ENCODE results near the gene PASK. TPM values are rescaled to one million over a fixed set of nuclear protein-coding genes. Genes with fewer than 3 reads are reported as not detected.

PASK gene
- total RNA-seq, 4 donors from 2014 or later, result 1.6 to 6.5 (median 4.4) TPM

DNA sequence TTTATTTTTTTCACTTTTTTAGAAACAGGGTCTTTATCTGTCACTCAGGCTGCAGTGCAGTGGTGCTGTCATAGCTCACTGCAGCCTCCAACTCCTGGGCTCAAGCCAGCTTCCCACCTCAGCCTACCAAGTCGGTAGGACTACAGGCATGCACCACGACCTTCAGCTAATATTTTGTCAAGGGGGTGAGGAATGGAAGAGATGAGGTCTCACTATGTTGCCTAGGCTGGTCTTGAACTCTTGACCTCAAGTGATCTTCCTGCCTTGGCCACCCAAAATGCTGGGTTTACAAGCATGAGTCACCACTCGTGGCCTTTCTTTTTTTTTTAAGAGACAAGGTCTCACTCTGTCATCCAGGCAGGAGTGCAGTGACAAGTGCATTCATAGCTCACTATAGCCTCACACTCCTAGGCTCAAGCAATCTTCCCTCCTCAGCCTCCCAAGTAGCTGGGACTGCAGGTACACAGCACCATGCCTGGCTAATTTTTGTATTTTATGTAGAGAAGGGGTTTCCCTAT lies 14.4 kb upstream of the PASK start:
- peaks cover 0 to 86% of the 10 kb centered on the region in 2 donors for H3K36me3 ChIP-seq
- TF ChIP-seq POLR2AphosphoS5 (IDR thresholded peaks at IDR 0.05) (no peak), EP300 (IDR thresholded peaks at IDR 0.05) (no peak), CTCF (IDR thresholded peaks at IDR 0.05) (no peak), POLR2A (IDR thresholded peaks at IDR 0.05) (no peak)
- ATAC-seq, result no peak
- H3K4me1 ChIP-seq, result peaks cover 5 to 18% (median 12%) of the 10 kb centered on the region in 3 donors
- no peak overlapping the region for H3K27ac ChIP-seq
- no peak overlapping the region for H3K4me3 ChIP-seq
- WGBS, 2 donors (ENCODE audit: low coverage in 1 of 2), result 55 to 67% methylated on average over 2 to 3 of the region's 3 CpGs
- no peaks in the 10 kb centered on the region for H3K9me3 ChIP-seq
- no peaks in the 10 kb centered on the region for H3K27me3 ChIP-seq

DNA sequence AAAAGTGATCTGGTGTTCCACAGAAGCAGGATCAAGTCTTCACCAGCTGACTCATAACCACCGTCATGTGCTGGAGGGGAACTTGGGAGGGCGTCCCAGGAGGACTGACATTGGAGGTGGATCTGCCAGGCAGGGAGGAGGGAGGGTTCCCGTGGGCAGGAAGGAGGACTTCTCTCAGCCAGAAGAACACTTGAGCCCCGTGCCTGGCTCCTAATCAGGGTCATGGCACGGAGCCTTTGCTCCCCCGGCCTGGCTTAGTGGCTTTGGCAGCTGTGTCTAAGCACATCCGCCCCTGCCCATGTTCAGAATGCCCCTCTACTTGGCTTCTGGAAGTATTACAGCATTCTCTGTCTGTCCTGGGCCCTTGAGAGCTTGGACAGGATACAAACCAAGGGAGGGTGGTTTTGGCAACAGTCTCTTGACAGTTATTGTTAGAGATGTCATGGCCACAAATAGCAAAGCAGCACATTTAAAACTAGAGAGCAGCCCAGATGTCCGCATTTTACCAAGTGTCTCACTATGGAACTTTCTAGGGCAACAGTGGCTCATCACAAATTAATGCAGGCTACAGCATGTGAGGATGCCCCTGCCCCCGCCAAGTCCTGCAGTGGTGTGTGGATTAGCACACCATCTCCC lies 12.5 kb upstream of the PASK start:
- H3K4me3 ChIP-seq, result no peak overlapping the region
- 21 to 33% methylated on average over 3 to 9 of the region's 9 CpGs for WGBS, 2 donors (ENCODE audit: low coverage in 1 of 2)

GRCh38 chr2:241160318-241160717 lies 11.0 kb upstream of the PASK start:
- TF ChIP-seq EP300 (IDR thresholded peaks at IDR 0.05), result no peak
- TF ChIP-seq POLR2A (IDR thresholded peaks at IDR 0.05), result no peak
- no peak for TF ChIP-seq CTCF (IDR thresholded peaks at IDR 0.05)
- no peak for TF ChIP-seq POLR2AphosphoS5 (IDR thresholded peaks at IDR 0.05)
- Histone ChIP-seq H3K27me3 (no peaks in the 10 kb centered on the region), H3K4me1 (peaks cover 5 to 18% (median 12%) of the 10 kb centered on the region in 3 donors), H3K9me3 (no peaks in the 10 kb centered on the region), H3K4me3 (no peak overlapping the region), H3K27ac (no peak overlapping the region), H3K36me3 (peaks cover 0 to 84% of the 10 kb centered on the region in 2 donors)
- WGBS, 2 donors (ENCODE audit: low coverage in 1 of 2), result 97 to 100% methylated on average over 3 to 7 of the region's 7 CpGs
- no peak for ATAC-seq

More for the DNA sequence above, 12.5 kb upstream of the PASK start:
- no peaks in the 10 kb centered on the region for H3K27me3 ChIP-seq
- ATAC-seq, result peak; percentile 93
- peak overlapping the region; percentile 61 to 86 (median 80) for H3K27ac ChIP-seq
- no peaks in the 10 kb centered on the region for H3K9me3 ChIP-seq
- H3K36me3 ChIP-seq, result peaks cover 0 to 86% of the 10 kb centered on the region in 2 donors
- TF ChIP-seq EP300 (IDR thresholded peaks at IDR 0.05) (no peak), CTCF (IDR thresholded peaks at IDR 0.05) (peak in 1 of 4 experiments; percentile 3), POLR2AphosphoS5 (IDR thresholded peaks at IDR 0.05) (peak; percentile 73), POLR2A (IDR thresholded peaks at IDR 0.05) (no peak)
- H3K4me1 ChIP-seq, result peaks cover 5 to 18% (median 12%) of the 10 kb centered on the region in 3 donors

- TF ChIP-seq POLR2AphosphoS5 (IDR thresholded peaks at IDR 0.05) (no peak), POLR2A (IDR thresholded peaks at IDR 0.05) (no peak), EP300 (IDR thresholded peaks at IDR 0.05) (no peak), CTCF (IDR thresholded peaks at IDR 0.05) (no peak)
- no peak overlapping the region for H3K4me3 ChIP-seq
- no peak overlapping the region for H3K27ac ChIP-seq
- H3K9me3 ChIP-seq, result no peaks in the 10 kb centered on the region
- WGBS, 2 donors (ENCODE audit: low coverage in 1 of 2), result 90% methylated on average over 2 of the region's 5 CpGs; no CpG with 5 or more reads in 1 of the 2 donors
- no peak for ATAC-seq
- peaks cover 0 to 84% of the 10 kb centered on the region in 2 donors for H3K36me3 ChIP-seq
- no peaks in the 10 kb centered on the region for H3K27me3 ChIP-seq
- H3K4me1 ChIP-seq, result peaks cover 5 to 18% (median 12%) of the 10 kb centered on the region in 3 donors
Observed at GRCh38 chr2:241159116-241159515, 9.8 kb upstream of the PASK start.

- 91% methylated on average over 5 of the region's 8 CpGs; no CpG with 5 or more reads in 1 of the 2 donors for WGBS, 2 donors (ENCODE audit: low coverage in 1 of 2)
- Histone ChIP-seq H3K4me3 (no peak overlapping the region), H3K27me3 (no peaks in the 10 kb centered on the region), H3K9me3 (no peaks in the 10 kb centered on the region), H3K4me1 (peaks cover 5 to 18% (median 12%) of the 10 kb centered on the region in 3 donors), H3K36me3 (peaks cover 0 to 82% of the 10 kb centered on the region in 2 donors), H3K27ac (no peak overlapping the region)
- no peak for ATAC-seq
- TF ChIP-seq POLR2AphosphoS5 (IDR thresholded peaks at IDR 0.05) (no peak), EP300 (IDR thresholded peaks at IDR 0.05) (no peak), POLR2A (IDR thresholded peaks at IDR 0.05) (no peak), CTCF (IDR thresholded peaks at IDR 0.05) (no peak)
Observed at GRCh38 chr2:241158546-241158900, 9.3 kb upstream of the PASK start.

All from gastroesophageal sphincter (tissue), 4 donors.